Testis (tissue), 3 donors: ENCODE measurements around the gene SDK2. TPM values are rescaled to one million over a fixed set of nuclear protein-coding genes. Genes with fewer than 3 reads are reported as not detected.

Experiments
- DNase-seq: peaks from one replicate; pipeline ENCODE4 v3.0.0-alpha.2; 2019
- H3K27ac ChIP-seq, 2 donors: fragments of 200-600 bp; sonication (generic); one replicate each; pipeline ENCODE4 v1.5.1; 2019
- H3K27me3 ChIP-seq: fragments of 200-600 bp; sonication (generic); one replicate; pipeline ENCODE4 v1.5.1; 2019
- H3K36me3 ChIP-seq: fragments of 200-600 bp; sonication (generic); one replicate; pipeline ENCODE4 v1.5.1; 2017; ENCODE audit warnings: low read depth; ENCODE audit errors: missing control alignments
- H3K4me1 ChIP-seq: fragments of 200-600 bp; sonication (generic); one replicate; pipeline ENCODE4 v1.5.1; 2019
- H3K4me3 ChIP-seq, 2 donors: fragments of 200-600 bp; sonication (generic); one replicate each; pipeline ENCODE4 v1.5.1; 2017 to 2019
- H3K9me3 ChIP-seq: fragments of 200-600 bp; sonication (generic); one replicate; pipeline ENCODE4 v1.5.1; 2017
- POLR2A ChIP-seq: fragments of 450-650 bp; IDR thresholded peaks from one replicate; pipeline ENCODE4 v1.6.1; 2017; ENCODE audit warnings: antibody characterized with exemption, mild to moderate bottlenecking, moderate library complexity
- WGBS, 2 donors: methylation state at CpG; one replicate each; pipeline ENCODE4 v1.1.5; 2018; 5-methylcytosine and 5-hydroxymethylcytosine counted together
- intact Hi-C: fragments of 100-400 bp; cut with DNase I; formaldehyde crosslinking; loops from one replicate; pipeline ENCODE4 v1.15.1; 2023; ENCODE audit warnings: low total_unique reads
- polyA plus RNA-seq: library from polyadenylated mRNA; stranded (reverse); fragments of 350-450 nt; fragmentation: Illumina TruSeq; extraction: RNeasy Lipid Tissue Mini Kit (QIAGEN cat#74804); gene quantifications from one replicate; pipeline ENCODE4 v1.2.3, GENCODE V29; 2014; ENCODE audit warnings: low read depth, low replicate concordance; ENCODE audit not compliant: insufficient read depth
- total RNA-seq, 2 donors: library from RNA; depleted of rRNA; stranded (reverse); fragments of >200 nt; gene quantifications; one replicate each; pipeline ENCODE4 v1.2.3, GENCODE V29; 2016
- TF ChIP-seq, protein P1 (sequence below), 3 experiments: fragments of 450-650 bp in 2 of 3; fragments of 200-600 bp in 1 of 3; sonication (generic) in 1 of 3; IDR thresholded peaks; one replicate each; pipeline ENCODE4 v1.5.1; 2016 to 2019; ENCODE audit warnings: antibody characterized with exemption in 3 of 3, mild to moderate bottlenecking in 2 of 3, moderate library complexity in 1 of 3

The SDK2 gene
- total and polyA plus RNA-seq, 3 donors from 2014 or later = 36.9 to 63.4 (median 55.4) TPM

DNA sequence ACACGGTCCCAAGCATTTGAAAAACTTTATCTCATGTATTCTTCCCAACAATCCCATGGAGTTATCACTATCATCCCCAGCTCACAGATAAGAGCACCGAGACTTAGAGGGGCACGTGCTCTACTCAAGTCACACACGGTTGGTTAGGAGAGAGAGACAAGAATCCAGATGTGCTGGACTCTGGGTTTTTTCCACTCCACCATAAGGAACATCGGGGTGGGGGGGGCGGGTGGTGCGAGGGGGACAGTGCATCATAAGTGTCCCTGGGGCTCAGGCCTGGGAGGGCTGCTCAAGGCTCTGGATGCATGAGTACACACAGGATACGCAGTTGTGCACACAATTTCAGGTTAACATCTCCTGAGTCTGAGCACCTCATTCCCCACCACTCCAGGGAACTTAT lies 339.8 kb downstream of the SDK2 start:
- no peaks in the 10 kb centered on the region for H3K9me3 ChIP-seq
- peak overlapping the region; percentile 82 to 90 for H3K27ac ChIP-seq
- TF ChIP-seq, protein P1, sequence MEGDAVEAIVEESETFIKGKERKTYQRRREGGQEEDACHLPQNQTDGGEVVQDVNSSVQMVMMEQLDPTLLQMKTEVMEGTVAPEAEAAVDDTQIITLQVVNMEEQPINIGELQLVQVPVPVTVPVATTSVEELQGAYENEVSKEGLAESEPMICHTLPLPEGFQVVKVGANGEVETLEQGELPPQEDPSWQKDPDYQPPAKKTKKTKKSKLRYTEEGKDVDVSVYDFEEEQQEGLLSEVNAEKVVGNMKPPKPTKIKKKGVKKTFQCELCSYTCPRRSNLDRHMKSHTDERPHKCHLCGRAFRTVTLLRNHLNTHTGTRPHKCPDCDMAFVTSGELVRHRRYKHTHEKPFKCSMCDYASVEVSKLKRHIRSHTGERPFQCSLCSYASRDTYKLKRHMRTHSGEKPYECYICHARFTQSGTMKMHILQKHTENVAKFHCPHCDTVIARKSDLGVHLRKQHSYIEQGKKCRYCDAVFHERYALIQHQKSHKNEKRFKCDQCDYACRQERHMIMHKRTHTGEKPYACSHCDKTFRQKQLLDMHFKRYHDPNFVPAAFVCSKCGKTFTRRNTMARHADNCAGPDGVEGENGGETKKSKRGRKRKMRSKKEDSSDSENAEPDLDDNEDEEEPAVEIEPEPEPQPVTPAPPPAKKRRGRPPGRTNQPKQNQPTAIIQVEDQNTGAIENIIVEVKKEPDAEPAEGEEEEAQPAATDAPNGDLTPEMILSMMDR (IDR thresholded peaks at IDR 0.05) = no peak
- no peak for TF ChIP-seq POLR2A
- peaks cover 81% of the 10 kb centered on the region for H3K4me1 ChIP-seq
- no peaks in the 10 kb centered on the region for H3K36me3 ChIP-seq
- WGBS, 2 donors = 22 to 66% methylated on average over 8 of the region's 8 CpGs
- DNase-seq = no peak
- no peaks in the 10 kb centered on the region for H3K27me3 ChIP-seq
- intact Hi-C loops = no loop called here
- H3K4me3 ChIP-seq = no peak overlapping the region

DNA sequence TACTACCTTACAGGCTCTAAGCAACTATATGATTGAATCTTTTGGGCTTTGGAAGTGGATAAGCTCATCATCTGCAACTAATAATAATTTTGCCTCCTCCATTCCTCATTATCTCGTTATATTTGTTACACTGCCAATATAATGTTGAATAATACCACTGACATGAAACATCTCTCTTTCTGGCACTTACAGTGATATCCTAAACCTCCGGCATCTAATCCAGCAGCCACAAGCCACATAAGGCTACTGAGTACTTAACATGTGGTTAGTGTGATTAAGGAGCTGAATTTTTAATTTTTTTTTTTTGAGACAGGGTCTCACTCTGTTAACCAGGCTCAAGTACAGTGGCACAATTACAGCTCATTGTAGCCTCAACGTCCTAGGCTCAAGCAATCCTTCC lies 342.1 kb downstream of the SDK2 start:
- no peaks in the 10 kb centered on the region for H3K9me3 ChIP-seq
- no peak for TF ChIP-seq POLR2A
- TF ChIP-seq, protein P1 (IDR thresholded peaks at IDR 0.05) = no peak
- no peak for DNase-seq
- H3K36me3 ChIP-seq = no peaks in the 10 kb centered on the region
- no peak overlapping the region for H3K27ac ChIP-seq
- intact Hi-C loops = no loop called here
- H3K4me3 ChIP-seq = no peak overlapping the region
- H3K4me1 ChIP-seq = peaks cover 84% of the 10 kb centered on the region
- WGBS, 2 donors = 40 to 49% methylated on average over 3 of the region's 3 CpGs
- no peaks in the 10 kb centered on the region for H3K27me3 ChIP-seq

DNA sequence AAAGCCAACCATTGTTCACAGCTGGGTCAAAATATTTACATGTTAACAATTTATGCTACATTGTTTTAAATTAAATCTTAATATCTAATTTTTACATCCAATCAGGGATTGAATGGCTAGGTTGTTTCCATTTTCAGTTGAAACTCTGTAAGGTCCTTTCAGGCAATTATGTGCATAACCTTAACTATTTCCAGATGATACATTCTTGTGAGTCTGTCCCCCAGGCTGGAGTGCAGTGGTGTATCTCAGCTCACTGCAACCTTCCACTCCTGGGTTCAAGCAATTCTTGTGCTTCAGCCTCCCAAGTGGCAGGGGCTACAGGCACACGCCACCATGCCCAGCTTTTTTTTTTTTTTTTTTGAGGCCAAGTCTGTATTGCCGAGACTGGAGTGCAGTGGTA lies 342.9 kb downstream of the SDK2 start:
- DNase-seq = no peak
- no peaks in the 10 kb centered on the region for H3K9me3 ChIP-seq
- WGBS, 2 donors = 59 to 70% methylated on average over 2 of the region's 2 CpGs
- H3K27me3 ChIP-seq = no peaks in the 10 kb centered on the region
- peaks cover 76% of the 10 kb centered on the region for H3K4me1 ChIP-seq
- TF ChIP-seq, protein P1 (IDR thresholded peaks at IDR 0.05) = no peak
- no peak for TF ChIP-seq POLR2A
- intact Hi-C loops = no loop called here
- H3K4me3 ChIP-seq = no peak overlapping the region
- no peaks in the 10 kb centered on the region for H3K36me3 ChIP-seq
- no peak overlapping the region for H3K27ac ChIP-seq

DNA sequence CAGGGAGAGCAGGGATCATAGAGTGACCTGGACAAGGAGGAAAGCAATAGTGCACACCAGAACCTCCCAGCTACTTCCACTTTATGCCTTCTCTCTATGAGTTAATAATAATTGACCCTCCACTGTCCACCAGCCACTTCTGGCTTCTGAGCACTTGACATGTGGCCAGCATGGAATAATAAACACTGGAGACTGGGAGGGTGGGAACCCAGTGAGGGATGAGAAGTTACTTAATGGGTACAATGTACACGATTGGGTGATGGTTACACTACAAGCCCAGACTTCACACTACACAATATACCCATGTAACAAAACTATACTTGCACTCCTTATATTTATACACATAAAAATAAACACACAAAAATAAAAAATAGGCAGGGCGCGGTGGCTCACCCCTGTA lies 343.9 kb downstream of the SDK2 start:
- Histone ChIP-seq H3K4me1 (peaks cover 66% of the 10 kb centered on the region), H3K9me3 (no peaks in the 10 kb centered on the region), H3K36me3 (no peaks in the 10 kb centered on the region), H3K4me3 (no peak overlapping the region), H3K27ac (peak overlapping the region in 1 of 2 donors; percentile 31), H3K27me3 (no peaks in the 10 kb centered on the region)
- no peak for TF ChIP-seq POLR2A
- TF ChIP-seq, protein P1 (IDR thresholded peaks at IDR 0.05) = no peak
- intact Hi-C loops = no loop called here
- WGBS, 2 donors = 75 to 76% methylated on average over 3 of the region's 3 CpGs
- DNase-seq = no peak
